T-helper 9 cell (primary cell): ENCODE measurements around the gene CREB3L2.
"Not testable (repeated sequence)": the region's sequence is repeated elsewhere in the genome, so short reads cannot be mapped to it uniquely, and the experiment has no call there.

Experiments used
- DNase-seq: peaks from one replicate; pipeline ENCODE4 v3.0.0-alpha.2; 2020

CREB3L2 gene

GRCh38 chr7:137832382-137832781, 169.5 kb downstream of the CREB3L2 start:
- DNase-seq, result no peak

- DNase-seq, result not testable (repeated sequence)
Observed at GRCh38 chr7:137831555-137831954, 170.3 kb downstream of the CREB3L2 start.

GRCh38 chr7:137829337-137829992, 172.4 kb downstream of the CREB3L2 start:
- no peak for DNase-seq

GRCh38 chr7:137828456-137828855, 173.4 kb downstream of the CREB3L2 start:
- no peak for DNase-seq

- DNase-seq, result no peak
Observed at GRCh38 chr7:137825489-137825888, 176.4 kb downstream of the CREB3L2 start.
